GM19455 (cell line): Measurements from ENCODE around the gene CACNA1C.

Experiments used
- ATAC-seq: cut with Tn5 transposase; IDR thresholded peaks from one replicate; pipeline ENCODE4 v1.9.1; 2021; ENCODE audit not compliant: unreplicated experiment

The CACNA1C gene

GRCh38 chr12:2229661-2230539 is 177.1 kb downstream of the CACNA1C start:
- ATAC-seq, result no peak

DNA sequence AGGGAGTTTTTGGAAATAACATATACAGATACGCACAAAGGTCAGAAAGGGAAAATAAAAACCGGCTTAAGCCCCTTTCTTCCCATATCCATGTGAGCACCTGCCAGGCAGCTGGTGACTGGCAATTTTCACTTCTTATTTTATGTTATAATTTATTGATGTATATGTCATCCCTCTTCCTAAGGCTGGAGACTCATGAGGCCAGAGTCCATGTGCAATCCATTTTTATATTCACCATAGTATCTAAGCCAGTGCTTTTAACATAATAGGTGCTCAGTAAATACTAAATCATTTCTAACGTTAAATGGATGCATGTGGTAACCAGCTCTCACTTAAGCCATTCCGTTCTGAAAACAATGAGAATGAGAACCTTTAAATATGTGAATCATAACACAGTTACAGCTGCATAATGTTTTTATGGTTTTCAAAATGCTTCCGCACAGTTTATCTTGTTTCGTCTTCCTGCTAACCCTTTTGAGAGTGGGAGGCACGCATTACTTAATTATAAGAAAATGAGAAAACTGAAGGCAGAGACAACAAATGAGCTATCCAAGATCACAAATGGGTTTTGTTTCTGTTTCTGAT is 178.3 kb downstream of the CACNA1C start:
- no peak for ATAC-seq

GRCh38 chr12:2231956-2232355 is 179.2 kb downstream of the CACNA1C start:
- no peak for ATAC-seq

DNA sequence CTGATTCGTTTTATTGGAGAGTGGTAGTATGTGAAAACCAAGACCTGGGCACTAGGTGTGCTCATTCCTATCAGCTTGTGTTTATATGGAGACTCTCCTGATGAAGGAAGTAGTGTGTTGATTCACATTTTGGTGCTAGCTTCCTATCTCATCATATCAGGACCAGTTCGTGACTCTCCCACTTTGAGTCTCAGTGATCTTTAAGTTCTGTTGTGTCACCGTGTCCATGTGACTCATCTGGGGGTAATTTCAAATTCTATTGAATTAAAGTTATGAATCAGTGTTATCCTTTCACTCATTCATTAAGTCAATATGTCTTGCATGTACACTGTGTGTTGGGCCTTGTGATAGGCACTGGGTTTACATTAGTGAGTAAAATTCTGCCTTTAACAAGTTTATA is 180.2 kb downstream of the CACNA1C start:
- ATAC-seq, result no peak

DNA sequence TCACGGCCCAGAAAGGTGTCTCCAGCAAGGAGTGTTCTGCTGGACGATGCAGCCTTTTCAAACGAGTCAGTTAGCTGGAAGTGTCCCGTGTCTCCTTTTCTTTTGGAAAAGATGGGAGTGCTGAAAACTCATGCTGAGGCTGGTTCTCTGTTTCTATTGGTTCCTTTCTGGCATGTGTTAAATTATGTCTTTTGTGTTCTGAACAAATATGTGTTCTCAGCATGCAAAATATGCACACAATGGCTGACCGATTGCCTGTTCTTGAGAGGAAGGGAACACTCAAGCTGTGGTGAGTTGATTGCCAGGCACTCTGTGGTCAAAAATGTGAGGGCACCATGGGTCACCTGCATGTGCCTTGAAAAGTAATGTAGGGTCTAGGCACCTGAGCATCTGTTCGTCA is 181.3 kb downstream of the CACNA1C start:
- ATAC-seq, result no peak

- no peak for ATAC-seq
Observed at GRCh38 chr12:2234646-2235350, 182.0 kb downstream of the CACNA1C start.

DNA sequence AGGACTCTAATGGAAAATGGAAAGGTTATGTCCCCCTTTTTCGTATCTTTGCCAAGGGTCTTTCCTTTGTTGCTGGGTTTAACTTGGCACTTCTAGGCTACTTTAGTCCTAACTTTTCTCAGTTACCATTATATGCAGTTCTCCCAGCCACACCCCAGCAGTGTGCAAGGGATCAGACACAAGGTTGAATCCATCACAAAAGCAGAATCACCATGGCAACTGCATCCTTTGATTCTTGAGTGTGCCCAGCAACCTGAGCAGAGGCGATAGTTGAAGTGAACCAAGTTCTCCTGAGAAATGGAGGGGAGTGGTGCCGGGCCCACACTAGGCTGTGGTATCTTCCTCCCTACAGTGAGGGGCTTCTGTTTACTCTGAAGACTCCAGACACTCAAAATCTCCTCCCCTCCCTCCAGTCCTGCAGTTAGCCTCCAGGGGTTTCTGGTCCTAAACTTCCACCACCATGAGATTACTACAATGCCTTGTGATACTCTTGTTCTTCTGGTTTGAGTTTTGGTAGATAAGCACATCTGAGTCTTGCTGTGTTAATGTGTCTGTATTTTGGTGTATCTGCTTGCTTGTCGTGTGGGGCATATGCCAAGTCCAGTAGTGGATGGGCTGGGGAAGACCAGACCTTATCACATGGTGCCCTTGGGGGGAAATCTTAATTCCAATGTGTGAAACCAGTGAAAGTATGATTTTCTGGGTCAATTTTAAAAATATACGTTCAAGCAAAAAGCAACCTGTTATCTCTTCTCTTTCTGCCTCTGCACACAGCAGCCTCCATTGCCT is 183.9 kb downstream of the CACNA1C start:
- ATAC-seq, result no peak

DNA sequence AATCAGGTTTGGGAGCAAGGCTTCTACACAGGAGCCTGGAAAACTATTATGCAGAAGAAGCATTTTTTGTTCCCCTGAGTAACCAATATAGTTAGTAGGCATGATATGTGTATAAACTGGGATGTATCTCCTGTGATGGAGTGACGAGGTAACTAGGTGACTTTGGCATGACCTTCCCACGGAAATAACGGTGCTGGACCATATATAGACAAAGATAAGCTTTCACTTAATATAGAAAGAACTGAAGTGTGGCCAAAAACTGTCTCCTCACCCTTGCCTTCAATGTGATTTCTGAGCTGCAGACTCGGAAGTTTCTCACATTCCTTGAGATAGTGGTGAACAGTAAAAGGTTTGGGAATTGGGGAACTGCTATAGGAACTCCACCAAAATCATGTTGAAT is 185.3 kb downstream of the CACNA1C start:
- ATAC-seq, result no peak

GRCh38 chr12:2239381-2239871 is 186.6 kb downstream of the CACNA1C start:
- ATAC-seq, result no peak

GRCh38 chr12:2240390-2240789 is 187.6 kb downstream of the CACNA1C start:
- ATAC-seq, result no peak

- no peak for ATAC-seq
Observed at GRCh38 chr12:2240984-2241383, 188.2 kb downstream of the CACNA1C start.

- no peak for ATAC-seq
Observed at GRCh38 chr12:2242216-2242615, 189.4 kb downstream of the CACNA1C start.

DNA sequence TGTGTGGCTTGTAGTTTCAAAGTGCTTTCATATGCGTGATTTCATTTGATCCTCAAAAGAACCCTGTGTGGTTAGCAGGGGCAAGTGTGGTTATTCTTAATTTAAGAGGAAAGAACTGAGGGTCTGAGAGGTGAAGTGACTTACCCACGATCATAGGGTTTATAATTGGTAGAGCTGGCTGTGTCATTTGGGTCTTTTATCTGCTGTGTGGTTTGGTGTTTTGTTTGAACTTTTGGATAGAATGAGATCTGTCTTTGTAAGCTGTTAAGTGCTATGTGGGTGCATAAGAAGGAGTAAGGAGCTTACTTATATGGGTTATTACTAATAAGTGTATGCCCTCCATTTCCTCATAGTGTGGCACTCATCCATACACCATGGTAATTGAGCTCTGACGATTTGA is 190.0 kb downstream of the CACNA1C start:
- ATAC-seq, result no peak

DNA sequence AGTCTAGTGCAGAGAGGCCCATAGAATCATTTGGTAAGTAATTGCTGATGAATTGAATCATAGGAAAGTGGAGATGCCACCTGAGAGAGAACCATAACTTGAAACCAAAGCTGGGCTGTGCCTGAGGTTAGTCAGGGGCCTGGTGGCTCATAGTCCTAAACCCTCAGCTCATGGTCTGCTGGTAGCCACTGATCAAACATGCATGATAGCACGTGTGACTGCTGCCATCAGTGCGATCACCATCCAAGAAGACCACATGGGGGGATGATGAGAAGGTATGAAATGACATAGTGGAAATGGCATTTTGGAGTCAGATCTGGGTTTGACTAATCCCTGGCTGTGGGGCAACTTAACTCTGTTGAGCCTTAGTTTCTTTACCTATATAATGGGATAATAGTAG is 190.5 kb downstream of the CACNA1C start:
- no peak for ATAC-seq

- ATAC-seq, result no peak
Observed at GRCh38 chr12:2244013-2244861, 191.4 kb downstream of the CACNA1C start.

DNA sequence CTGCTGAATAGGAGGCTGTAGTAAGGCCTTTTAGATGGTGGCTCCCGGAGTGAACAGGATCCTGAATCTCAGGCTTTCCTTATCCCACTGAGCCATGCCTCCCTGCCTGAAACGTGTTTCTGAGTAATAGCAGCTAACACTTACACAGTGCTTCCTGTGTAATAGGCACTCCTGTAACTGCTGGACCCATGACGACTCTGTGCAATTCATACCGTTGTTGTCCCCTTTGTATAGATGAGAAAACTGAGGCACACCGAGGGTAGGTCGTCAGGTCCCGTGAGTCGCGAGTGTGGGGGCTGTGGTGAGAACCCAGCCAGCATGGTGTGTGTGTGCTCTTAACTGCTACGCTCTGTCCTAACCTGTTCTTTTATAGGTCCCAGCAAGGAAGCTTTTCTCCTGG is 193.6 kb downstream of the CACNA1C start:
- ATAC-seq, result no peak

DNA sequence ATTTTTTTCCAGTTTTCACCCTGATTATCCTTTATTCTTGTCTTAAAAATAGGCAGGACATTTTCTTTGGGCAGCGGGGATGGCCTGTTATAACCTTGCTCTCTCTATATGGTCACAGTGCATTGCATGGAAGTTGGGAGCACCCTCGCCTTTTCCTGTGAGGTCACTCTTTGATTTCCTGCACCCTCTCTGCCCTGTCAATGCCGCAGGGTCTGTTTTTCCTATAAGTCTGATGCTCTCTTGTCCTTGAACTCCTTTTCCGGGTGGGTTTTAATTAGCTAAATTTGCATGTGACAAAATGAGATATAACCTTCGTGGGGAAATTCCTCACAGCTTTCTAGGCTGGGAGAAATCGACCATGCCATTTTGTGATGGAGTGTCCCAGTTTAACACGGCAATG is 194.3 kb downstream of the CACNA1C start:
- no peak for ATAC-seq

DNA sequence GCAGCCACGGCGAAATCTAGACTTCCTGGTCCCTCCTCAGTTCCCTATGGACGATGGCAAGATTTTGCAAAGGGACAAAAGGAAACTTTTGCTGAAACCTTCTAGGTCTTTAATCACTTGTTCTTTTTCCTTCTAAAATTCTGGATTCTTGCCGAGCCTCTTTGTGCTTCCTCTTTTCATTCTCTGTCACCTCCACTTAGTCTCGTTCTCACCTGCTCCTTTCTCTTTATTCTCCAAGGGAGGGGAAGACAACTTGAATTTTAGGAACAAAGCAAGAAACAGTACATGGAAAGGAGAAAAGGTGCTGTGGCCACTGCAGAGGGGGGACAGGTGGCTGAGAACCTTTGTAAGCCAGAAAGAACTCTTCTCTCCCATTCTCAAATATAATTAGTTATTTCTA is 194.8 kb downstream of the CACNA1C start:
- ATAC-seq, result no peak

- ATAC-seq, result no peak
Observed at GRCh38 chr12:2248087-2248900, 195.5 kb downstream of the CACNA1C start.
